ENCODE measurements around the gene SUN1. TPM values are rescaled to one million over a fixed set of nuclear protein-coding genes. Genes with fewer than 3 reads are reported as not detected.

SUN1 gene
- total RNA-seq, 1 experiment from 2014 or later, result 181 TPM

- TF ChIP-seq ZBTB33 (IDR thresholded peaks at IDR 0.05; ENCODE audit: extremely low read depth, insufficient replicate concordance, low read length), result no peak
- TF ChIP-seq SIN3A (IDR thresholded peaks at IDR 0.05; ENCODE audit: low read depth), result no peak
- TF ChIP-seq JUND (IDR thresholded peaks at IDR 0.05), result no peak
- no peak for TF ChIP-seq FOSL1 (IDR thresholded peaks at IDR 0.05; ENCODE audit: low read depth)
Observed at GRCh38 chr7:910931-911431, 78.7 kb downstream of the SUN1 start (continued).

- H3K27me3 ChIP-seq (ENCODE audit: insufficient read depth, low read length), result no peaks in the 10 kb centered on the region
- no peak for TF ChIP-seq MAX (IDR thresholded peaks at IDR 0.05)
- ChIA-PET POLR2A (no interaction called here), RAD21 (ENCODE audit: low non-redundant PET in 1 of 2, low total read pairs in 2 of 2, uncharacterized antibody in 2 of 2, unreplicated experiment in 2 of 2) (no interaction called here), CTCF (no interaction called here)
- H2AFZ ChIP-seq (ENCODE audit: low read depth, low read length, poor library complexity, severe bottlenecking), result no peak overlapping the region
- peaks cover 6 to 20% of the 10 kb centered on the region in 2 experiments for H3K4me1 ChIP-seq (ENCODE audit: control insufficient read depth in 1 of 2, insufficient read depth in 2 of 2, low read length in 2 of 2)
- H3K27ac ChIP-seq (ENCODE audit: low read depth, low read length), result no peak overlapping the region
- no peaks in the 10 kb centered on the region for H3K9me2 ChIP-seq (ENCODE audit: insufficient read depth)
- no peak overlapping the region for H3K9ac ChIP-seq (ENCODE audit: low read length)
- DNase-seq (ENCODE audit: low read depth, low spot score), result no peak
- no peaks in the 10 kb centered on the region for H4K20me1 ChIP-seq (ENCODE audit: insufficient read depth)
- no peak overlapping the region for H3K4me2 ChIP-seq (ENCODE audit: low read length)
- H3K36me3 ChIP-seq (ENCODE audit: control insufficient read depth in 1 of 2, insufficient read depth in 2 of 2, low read length in 2 of 2), result no peaks in the 10 kb centered on the region
- no peak overlapping the region for H3K4me3 ChIP-seq (replicated peaks in 1 of 2; ENCODE audit: low read depth in 1 of 2, low read length in 2 of 2)
- intact Hi-C loops (cut with micrococcal nuclease), result no loop called here
- BruUV-seq (replicated peaks), result no TSS peak
- ATAC-seq, result no peak
- no peaks in the 10 kb centered on the region for H3K9me3 ChIP-seq (ENCODE audit: control insufficient read depth in 1 of 2, insufficient read depth in 1 of 2, low read depth in 1 of 2, low read length in 2 of 2)
- no peaks in the 10 kb centered on the region for H3K79me2 ChIP-seq (ENCODE audit: insufficient read depth, low read length)
Observed at GRCh38 chr7:911791-912480, 79.7 kb downstream of the SUN1 start.
